ENCODE data around the gene TMEM208.
A peak's percentile ranks its signal among the peaks of the same experiment; 100 is the strongest.

Gene TMEM208

GRCh38 chr16:67234180-67234597 lies 7.3 kb downstream of the TMEM208 start:
- no peak for DNase-seq (ENCODE audit: low read depth in 2 of 2, low spot score in 1 of 2)

GRCh38 chr16:67235816-67236562 lies 9.1 kb downstream of the TMEM208 start:
- DNase-seq (ENCODE audit: low read depth in 2 of 2, low spot score in 1 of 2), result no peak

- peak in 1 of 2 donors; percentile 30 for DNase-seq (ENCODE audit: low read depth in 2 of 2, low spot score in 1 of 2)
Observed at GRCh38 chr16:67236563-67237395, 9.8 kb downstream of the TMEM208 start.

- DNase-seq (ENCODE audit: low read depth in 2 of 2, low spot score in 1 of 2), result no peak
Observed at GRCh38 chr16:67237396-67238277, 10.7 kb downstream of the TMEM208 start.

GRCh38 chr16:67238278-67238575 lies 11.3 kb downstream of the TMEM208 start:
- no peak for DNase-seq (ENCODE audit: low read depth in 2 of 2, low spot score in 1 of 2)

GRCh38 chr16:67238806-67239470 lies 12.0 kb downstream of the TMEM208 start:
- no peak for DNase-seq (ENCODE audit: low read depth in 2 of 2, low spot score in 1 of 2)

GRCh38 chr16:67240506-67240905 lies 13.6 kb downstream of the TMEM208 start:
- DNase-seq (ENCODE audit: low read depth in 2 of 2, low spot score in 1 of 2), result no peak

- no peak for DNase-seq (ENCODE audit: low read depth in 2 of 2, low spot score in 1 of 2)
Observed at GRCh38 chr16:67241008-67241900, 14.3 kb downstream of the TMEM208 start.

- no peak for DNase-seq (ENCODE audit: low read depth in 2 of 2, low spot score in 1 of 2)
Observed at GRCh38 chr16:67242138-67242730, 15.3 kb downstream of the TMEM208 start.

- no peak for DNase-seq (ENCODE audit: low read depth in 2 of 2, low spot score in 1 of 2)
Observed at GRCh38 chr16:67243481-67243880, 16.6 kb downstream of the TMEM208 start.

- peak in 1 of 2 donors; percentile 60 for DNase-seq (ENCODE audit: low read depth in 2 of 2, low spot score in 1 of 2)
Observed at GRCh38 chr16:67244387-67245185, 17.7 kb downstream of the TMEM208 start.

GRCh38 chr16:67245186-67245585 lies 18.3 kb downstream of the TMEM208 start:
- DNase-seq (ENCODE audit: low read depth in 2 of 2, low spot score in 1 of 2), result no peak

- no peak for DNase-seq (ENCODE audit: low read depth in 2 of 2, low spot score in 1 of 2)
Observed at GRCh38 chr16:67245674-67246080, 18.7 kb downstream of the TMEM208 start.

GRCh38 chr16:67246081-67246755 lies 19.3 kb downstream of the TMEM208 start:
- DNase-seq (ENCODE audit: low read depth in 2 of 2, low spot score in 1 of 2), result peak in 1 of 2 donors; percentile 25

GRCh38 chr16:67246756-67247191 lies 19.8 kb downstream of the TMEM208 start:
- DNase-seq (ENCODE audit: low read depth in 2 of 2, low spot score in 1 of 2), result peak in 1 of 2 donors; percentile 18

GRCh38 chr16:67247192-67248072 lies 20.5 kb downstream of the TMEM208 start, which contains the start of gene FHOD1:
FHOD1 (minus strand) TSS chr16:67247481; CDS start chr16:67247410, 71 bp downstream.
- peak; percentile 91 to 97 for DNase-seq (ENCODE audit: low read depth in 2 of 2, low spot score in 1 of 2)

- no peak for DNase-seq (ENCODE audit: low read depth in 2 of 2, low spot score in 1 of 2)
Observed at GRCh38 chr16:67248073-67248400, 21.1 kb downstream of the TMEM208 start.
